Activated naive CD8-positive, alpha-beta T cell treated with anti-CD3 and anti-CD28 coated beads, Interleukin-2, amount 10 ng/mL, durations not matched to agents 7 days and 5 days (primary cell): ENCODE results near the gene RRP12. TPM values are rescaled to one million over a fixed set of nuclear protein-coding genes. Genes with fewer than 3 reads are reported as not detected.
A peak's percentile ranks its signal among the peaks of the same experiment; 100 is the strongest.

ENCODE experiments used
- ATAC-seq: fragments of 150-1000 bp; cut with Tn5 transposase; one replicate; pipeline ENCODE4 v1.10.0; 2021; ENCODE audit warnings: low read depth, moderate library complexity
- POLR2A ChIA-PET: fragments of 350-600 bp; sonication (Branson Sonifier 250); formaldehyde crosslinking; loops from one replicate; lab custom pipeline; 2021; ENCODE audit warnings: antibody characterized with exemption; lab: Charles Lee
- DNase-seq: peaks from one replicate; pipeline ENCODE4 v3.0.0; 2021
- H3K27ac Mint-ChIP-seq: one replicate; pipeline ENCODE4 v1.8.0; 2022; ENCODE audit warnings: mild to moderate bottlenecking, mixed read lengths
- H3K27me3 Mint-ChIP-seq: one replicate; pipeline ENCODE4 v1.8.0; 2022; ENCODE audit warnings: mild to moderate bottlenecking, moderate library complexity, mixed read lengths
- H3K36me3 Mint-ChIP-seq: one replicate; pipeline ENCODE4 v1.8.0; 2021; ENCODE audit warnings: mild to moderate bottlenecking, mixed read lengths
- H3K4me1 Mint-ChIP-seq: one replicate; pipeline ENCODE4 v1.8.0; 2021; ENCODE audit warnings: mixed read lengths
- H3K4me3 Mint-ChIP-seq: one replicate; pipeline ENCODE4 v1.8.0; 2022; ENCODE audit warnings: mild to moderate bottlenecking, moderate library complexity, mixed read lengths
- H3K9me3 Mint-ChIP-seq: one replicate; pipeline ENCODE4 v1.8.0; 2021; ENCODE audit warnings: mixed read lengths
- total RNA-seq, 2 experiments: library from RNA; stranded (reverse); gene quantifications; one replicate each; pipeline ENCODE4 v1.2.3, GENCODE V29; 2021

Gene RRP12
- total RNA-seq, 2 experiments from 2014 or later = 20.5 to 23.8 TPM

- DNase-seq (no peak), ATAC-seq (no peak)
- H3K4me1 Mint-ChIP-seq = peaks cover 28% of the 10 kb centered on the region
- H3K36me3 Mint-ChIP-seq = peaks cover 16% of the 10 kb centered on the region
- H3K9me3 Mint-ChIP-seq = no peaks in the 10 kb centered on the region
- H3K27me3 Mint-ChIP-seq = peaks cover 28% of the 10 kb centered on the region
- H3K4me3 Mint-ChIP-seq = peak overlapping the region; percentile 39
- no peak overlapping the region for H3K27ac Mint-ChIP-seq
- POLR2A ChIA-PET = no interaction called here
Observed at GRCh38 chr10:97336006-97336405, 65.1 kb downstream of the RRP12 start.

GRCh38 chr10:97335188-97335619 is 65.9 kb downstream of the RRP12 start:
- DNase-seq = no peak
- ATAC-seq = peak; percentile 4
- Mint-ChIP-seq H3K27me3 (peaks cover 28% of the 10 kb centered on the region), H3K4me3 (peak overlapping the region; percentile 51), H3K4me1 (peaks cover 28% of the 10 kb centered on the region), H3K36me3 (peaks cover 16% of the 10 kb centered on the region), H3K27ac (no peak overlapping the region), H3K9me3 (no peaks in the 10 kb centered on the region)
- POLR2A ChIA-PET = interaction anchor here (0.6 to 5.2 kb wide), 3 partner anchors 15 to 163 kb away, joined by 3 to 54 read pairs (median 3); partner anchors contain the start of gene FRAT1

GRCh38 chr10:97334370-97335175 is 66.6 kb downstream of the RRP12 start, which contains the start of gene FRAT2:
TSS of gene FRAT2 (minus strand) at chr10:97334729. CDS start at chr10:97334572, 157 bp downstream.
- POLR2A ChIA-PET = interaction anchor here (0.6 to 5.2 kb wide), 6 partner anchors 14 to 163 kb away, joined by 3 to 54 read pairs (median 6); partner anchors contain the start of genes ARHGAP19, FRAT1 and RRP12
- Mint-ChIP-seq H3K9me3 (no peaks in the 10 kb centered on the region), H3K4me3 (peak within 1 kb of the TSS; percentile 92), H3K27me3 (peaks cover 28% of the 10 kb centered on the region), H3K36me3 (peaks cover 20% of the 10 kb centered on the region), H3K27ac (peak within 1 kb of the TSS; percentile 87), H3K4me1 (peaks cover 30% of the 10 kb centered on the region)
- peak; percentile 93 for DNase-seq
- peak; percentile 84 for ATAC-seq

GRCh38 chr10:97333601-97334369 is 67.4 kb downstream of the RRP12 start:
- Mint-ChIP-seq H3K27me3 (peaks cover 28% of the 10 kb centered on the region), H3K27ac (peak overlapping the region; percentile 83), H3K4me1 (peaks cover 31% of the 10 kb centered on the region)

GRCh38 chr10:97333351-97333600 is 67.9 kb downstream of the RRP12 start:
- no peak for DNase-seq
- no peak for ATAC-seq
- Mint-ChIP-seq H3K4me1 (peaks cover 32% of the 10 kb centered on the region), H3K4me3 (peak overlapping the region; percentile 92), H3K36me3 (peaks cover 20% of the 10 kb centered on the region), H3K9me3 (no peaks in the 10 kb centered on the region), H3K27ac (peak overlapping the region; percentile 83), H3K27me3 (peaks cover 28% of the 10 kb centered on the region)
- POLR2A ChIA-PET = interaction anchor here (1.0 to 5.2 kb wide), 5 partner anchors 13 to 353 kb away, joined by 3 to 54 read pairs (median 6); partner anchors contain the start of genes ARHGAP19, AVPI1, FRAT1 and RRP12

More at GRCh38 chr10:97333601-97334369, 67.4 kb downstream of the RRP12 start:
- peaks cover 20% of the 10 kb centered on the region for H3K36me3 Mint-ChIP-seq
- POLR2A ChIA-PET = interaction anchor here (1.0 to 5.2 kb wide), 5 partner anchors 13 to 353 kb away, joined by 3 to 54 read pairs (median 6); partner anchors contain the start of genes ARHGAP19, AVPI1, FRAT1 and RRP12
- ATAC-seq (peak; percentile 38), DNase-seq (no peak)
- peak overlapping the region; percentile 92 for H3K4me3 Mint-ChIP-seq
- no peaks in the 10 kb centered on the region for H3K9me3 Mint-ChIP-seq

- peak overlapping the region; percentile 83 for H3K27ac Mint-ChIP-seq
- H3K36me3 Mint-ChIP-seq = peaks cover 23% of the 10 kb centered on the region
- DNase-seq (no peak), ATAC-seq (no peak)
- POLR2A ChIA-PET = interaction anchor here (1.0 to 5.2 kb wide), 4 partner anchors 12 to 354 kb away, joined by 3 to 54 read pairs (median 6); partner anchors contain the start of genes ARHGAP19, AVPI1, FRAT1 and RRP12
- peaks cover 24% of the 10 kb centered on the region for H3K27me3 Mint-ChIP-seq
- H3K4me3 Mint-ChIP-seq = peak overlapping the region; percentile 92
- peaks cover 34% of the 10 kb centered on the region for H3K4me1 Mint-ChIP-seq
- no peaks in the 10 kb centered on the region for H3K9me3 Mint-ChIP-seq
Observed at GRCh38 chr10:97332591-97333350, 68.4 kb downstream of the RRP12 start.

GRCh38 chr10:97331153-97331703 is 69.9 kb downstream of the RRP12 start:
- H3K36me3 Mint-ChIP-seq = peaks cover 23% of the 10 kb centered on the region
- POLR2A ChIA-PET = interaction anchor here (1.0 to 5.2 kb wide), 2 partner anchors 11 to 53 kb away, joined by 3 to 54 read pairs; partner anchors contain the start of gene FRAT1
- H3K4me3 Mint-ChIP-seq = no peak overlapping the region
- no peak overlapping the region for H3K27ac Mint-ChIP-seq
- DNase-seq (no peak), ATAC-seq (no peak)
- H3K27me3 Mint-ChIP-seq = peaks cover 9% of the 10 kb centered on the region
- H3K4me1 Mint-ChIP-seq = peaks cover 39% of the 10 kb centered on the region
- H3K9me3 Mint-ChIP-seq = no peaks in the 10 kb centered on the region

GRCh38 chr10:97329766-97330165 is 71.4 kb downstream of the RRP12 start:
- POLR2A ChIA-PET = interaction anchor here (2.5 to 5.2 kb wide), 2 partner anchors 9 to 10 kb away, joined by 10 to 54 read pairs; partner anchors contain the start of gene FRAT1
- ATAC-seq (no peak), DNase-seq (no peak)
- Mint-ChIP-seq H3K4me1 (peaks cover 35% of the 10 kb centered on the region), H3K9me3 (no peaks in the 10 kb centered on the region), H3K27ac (no peak overlapping the region), H3K27me3 (no peaks in the 10 kb centered on the region), H3K4me3 (no peak overlapping the region), H3K36me3 (peaks cover 23% of the 10 kb centered on the region)

GRCh38 chr10:97328646-97329453 is 72.3 kb downstream of the RRP12 start:
- POLR2A ChIA-PET = interaction anchor here (0.5 to 2.5 kb wide), 2 partner anchors 9 to 86 kb away, joined by 3 to 10 read pairs; partner anchors contain the start of gene FRAT1
- no peaks in the 10 kb centered on the region for H3K9me3 Mint-ChIP-seq
- H3K4me1 Mint-ChIP-seq = peaks cover 35% of the 10 kb centered on the region
- no peak for ATAC-seq
- H3K36me3 Mint-ChIP-seq = peaks cover 23% of the 10 kb centered on the region
- DNase-seq = no peak
- no peak overlapping the region for H3K27ac Mint-ChIP-seq
- no peak overlapping the region for H3K4me3 Mint-ChIP-seq
- no peaks in the 10 kb centered on the region for H3K27me3 Mint-ChIP-seq

- no peak for DNase-seq
- peaks cover 26% of the 10 kb centered on the region for H3K4me1 Mint-ChIP-seq
- POLR2A ChIA-PET = interaction anchor here (2.5 kb wide), 1 partner anchor 8 kb away, joined by 10 read pairs; the partner anchor contains the start of gene FRAT1
- peaks cover 1% of the 10 kb centered on the region for H3K27me3 Mint-ChIP-seq
- H3K27ac Mint-ChIP-seq = peak overlapping the region; percentile 12
- no peak for ATAC-seq
- H3K9me3 Mint-ChIP-seq = no peaks in the 10 kb centered on the region
- peak overlapping the region; percentile 5 for H3K4me3 Mint-ChIP-seq
- peaks cover 15% of the 10 kb centered on the region for H3K36me3 Mint-ChIP-seq
Observed at GRCh38 chr10:97327348-97328294, 73.5 kb downstream of the RRP12 start.
